HepG2 (cell line): ENCODE data around the gene PGS1. TPM values are rescaled to one million over a fixed set of nuclear protein-coding genes. Genes with fewer than 3 reads are reported as not detected.

ENCODE experiments used
- AGO1 ChIP-seq: fragments of 200-400 bp; formaldehyde crosslinking; IDR thresholded peaks from 2 replicates; pipeline ENCODE4 v1.6.1; 2017; ENCODE audit warnings: mild to moderate bottlenecking, low read depth, low read length, moderate library complexity; ENCODE audit not compliant: poor library complexity, severe bottlenecking
- BRD4 ChIP-seq: sonication (generic); formaldehyde crosslinking; IDR thresholded peaks from 2 replicates; pipeline ENCODE4 v1.4.0; 2020; ENCODE audit warnings: missing genetic modification reagents
- CBX5 ChIP-seq: sonication (generic); formaldehyde crosslinking; IDR thresholded peaks from 2 replicates; pipeline ENCODE4 v1.4.0; 2020; ENCODE audit warnings: missing genetic modification reagents, borderline replicate concordance
- CENPX ChIP-seq: sonication (generic); formaldehyde crosslinking; IDR thresholded peaks from 2 replicates; pipeline ENCODE4 v1.9.0; 2021; ENCODE audit warnings: mild to moderate bottlenecking, missing genetic modification reagents, moderate library complexity
- ETS1 ChIP-seq: sonication (generic); formaldehyde crosslinking; IDR thresholded peaks from 2 replicates; pipeline ENCODE4 v1.4.0; 2020; ENCODE audit warnings: missing genetic modification reagents
- HNRNPUL1 ChIP-seq: fragments of 200-400 bp; formaldehyde crosslinking; IDR thresholded peaks from 2 replicates; pipeline ENCODE4 v1.6.1; 2017; ENCODE audit warnings: low read depth, mild to moderate bottlenecking, low read length, moderate library complexity
- MAFG ChIP-seq: sonication (generic); formaldehyde crosslinking; IDR thresholded peaks from 2 replicates; pipeline ENCODE4 v1.5.1; 2020; ENCODE audit warnings: mild to moderate bottlenecking, missing genetic modification reagents
- MEF2D ChIP-seq: sonication (generic); formaldehyde crosslinking; IDR thresholded peaks from 2 replicates; pipeline ENCODE4 v1.5.1; 2020; ENCODE audit warnings: mild to moderate bottlenecking, missing genetic modification reagents
- MTERF4 ChIP-seq: sonication (generic); formaldehyde crosslinking; IDR thresholded peaks from 2 replicates; pipeline ENCODE4 v1.8.0; 2023; ENCODE audit warnings: mild to moderate bottlenecking, missing genetic modification reagents
- NAIF1 ChIP-seq: sonication (generic); formaldehyde crosslinking; IDR thresholded peaks from 2 replicates; pipeline ENCODE4 v1.5.0; 2020; ENCODE audit warnings: mild to moderate bottlenecking, missing genetic modification reagents, borderline replicate concordance
- NCOA1 ChIP-seq: sonication (generic); formaldehyde crosslinking; IDR thresholded peaks from 2 replicates; pipeline ENCODE4 v1.9.0; 2021; ENCODE audit warnings: missing genetic modification reagents
- NFIC ChIP-seq: IDR thresholded peaks from 2 replicates; pipeline ENCODE4 v1.6.1; 2012; ENCODE audit warnings: mild to moderate bottlenecking, low read length, inconsistent platforms
- PREB ChIP-seq: sonication (generic); formaldehyde crosslinking; IDR thresholded peaks from 2 replicates; pipeline ENCODE4 v1.4.0; 2020; ENCODE audit warnings: missing genetic modification reagents
- RCOR2 ChIP-seq: IDR thresholded peaks from 2 replicates; pipeline ENCODE4 v1.6.1; 2016; ENCODE audit warnings: missing biosample characterization, missing genetic modification reagents
- RELA ChIP-seq: sonication (generic); formaldehyde crosslinking; IDR thresholded peaks from 2 replicates; pipeline ENCODE4 v1.4.0; 2020; ENCODE audit warnings: missing genetic modification reagents
- TBX3 ChIP-seq: fragments of 450-650 bp; IDR thresholded peaks from 2 replicates; pipeline ENCODE4 v1.6.1; 2017; ENCODE audit warnings: antibody characterized with exemption, mild to moderate bottlenecking, inconsistent platforms, borderline replicate concordance
- ZBED4 ChIP-seq: sonication (generic); formaldehyde crosslinking; IDR thresholded peaks from 2 replicates; pipeline ENCODE4 v1.4.0; 2020; ENCODE audit warnings: missing genetic modification reagents, borderline replicate concordance
- ZBTB42 ChIP-seq: sonication (generic); formaldehyde crosslinking; IDR thresholded peaks from 2 replicates; pipeline ENCODE4 v1.5.0; 2020; ENCODE audit warnings: mild to moderate bottlenecking, missing genetic modification reagents
- ZNF253 ChIP-seq: sonication (generic); formaldehyde crosslinking; IDR thresholded peaks from 2 replicates; pipeline ENCODE4 v1.8.0; 2022; ENCODE audit warnings: mild to moderate bottlenecking, missing genetic modification reagents, borderline replicate concordance
- ZNF256 ChIP-seq: sonication (generic); formaldehyde crosslinking; conservative IDR thresholded peaks from 2 replicates; pipeline ENCODE4 v1.4.0; 2020; ENCODE audit warnings: missing genetic modification reagents
- ZNF329 ChIP-seq: sonication (generic); formaldehyde crosslinking; IDR thresholded peaks from 2 replicates; pipeline ENCODE4 v1.9.0; 2021; ENCODE audit warnings: low read depth, mild to moderate bottlenecking, missing genetic modification reagents
- ZSCAN31 ChIP-seq: sonication (generic); formaldehyde crosslinking; IDR thresholded peaks from 2 replicates; pipeline ENCODE4 v1.5.0; 2020; ENCODE audit warnings: low read depth, mild to moderate bottlenecking, missing genetic modification reagents
- polyA plus RNA-seq, 8 experiments: library from polyadenylated mRNA; depleted of rRNA in 3 of 8; stranded (reverse) in 7 of 8; unstranded in 1 of 8; fragments of >200 nt; fragmentation: Illumina TruSeq in 4 of 8; extraction: Trizol in 4 of 8; gene quantifications; 2 replicates each; pipeline versions ENCODE4 v1.2.1 to v1.2.3, GENCODE V29; 2011 to 2016; ENCODE audit warnings: low read depth in 4 of 8, missing spikeins in 1 of 8, mixed read lengths in 1 of 8; ENCODE audit not compliant: insufficient read depth in 1 of 8
- total RNA-seq, 5 experiments: library from RNA; depleted of rRNA; stranded (reverse); fragments of >200 nt; fragmentation: Illumina TruSeq; extraction: Trizol; gene quantifications; 2 replicates each; pipeline ENCODE4 v1.2.3, GENCODE V29; 2016; ENCODE audit warnings: low read depth in 1 of 5

The PGS1 gene
- total and polyA plus RNA-seq, 2 of the 13 experiments (the other 11 are each of a cell fraction or from before 2014, with no cell fraction given), result 25.9 to 31.5 TPM

- TF ChIP-seq NAIF1 (CRISPR knock-in tag) (no peak), ZNF256 (CRISPR knock-in tag) (no peak), TBX3 (no peak), CBX5 (CRISPR knock-in tag) (no peak; the same call in 1 of the 2 replicates), MAFG (CRISPR knock-in tag) (no peak), CENPX (CRISPR knock-in tag) (no peak), RCOR2 (CRISPR knock-in tag) (no peak), MTERF4 (CRISPR knock-in tag) (no peak), ETS1 (CRISPR knock-in tag) (no peak), MEF2D (no peak), BRD4 (no peak), NCOA1 (no peak), RELA (CRISPR knock-in tag) (no peak), ZNF329 (CRISPR knock-in tag) (no peak), NFIC (no peak), ZBTB42 (CRISPR knock-in tag) (no peak), AGO1 (no peak), HNRNPUL1 (no peak), ZSCAN31 (CRISPR knock-in tag) (0 out of 2 replicates have a peak, but pooled peaks have one; percentile 43), ZBED4 (peak; percentile 94), ZNF253 (CRISPR knock-in tag) (no peak), PREB (no peak)
These were observed 17.9 kb upstream of the PGS1 start (continued) for GRCh38 chr17:78360371-78361224.
